ENCODE measurements around the gene ZBED4.

ZBED4 gene

DNA sequence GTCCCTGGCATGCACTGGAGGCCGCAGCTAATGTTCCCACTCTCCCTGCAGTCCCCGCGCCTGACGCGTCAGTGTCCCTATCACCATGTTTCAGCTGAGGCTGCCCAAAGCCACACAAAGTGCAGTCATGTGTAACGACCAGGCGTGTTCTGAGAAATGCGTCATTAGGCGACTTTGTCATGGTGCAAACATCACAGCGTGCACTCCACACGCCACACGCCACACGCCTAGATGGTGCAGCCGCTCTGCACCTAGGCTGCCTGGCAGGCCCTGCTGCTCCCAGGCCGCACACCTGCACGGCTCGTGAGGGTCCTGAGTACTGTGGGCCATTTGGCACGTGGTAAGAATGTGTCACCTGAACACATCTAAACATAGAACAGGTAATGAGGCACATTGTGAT lies 67.2 kb downstream of the ZBED4 start:
- Histone ChIP-seq H3K9ac (ENCODE audit: low read depth, low read length, poor library complexity) (no peak overlapping the region), H3K79me1 (ENCODE audit: low read depth, low read length) (no peaks in the 10 kb centered on the region), H3K4ac (ENCODE audit: low read length) (no peak overlapping the region), H2BK5ac (ENCODE audit: low read length) (no peak overlapping the region), H3K9me3 (replicated peaks in 1 of 2; ENCODE audit: control insufficient read depth in 2 of 2, insufficient read depth in 1 of 2, low read depth in 1 of 2, low read length in 2 of 2) (peaks cover 0 to 3% of the 10 kb centered on the region in 2 donors), H3K18ac (ENCODE audit: low read length) (peak overlapping the region; percentile 24), H3K4me2 (ENCODE audit: insufficient read depth, low read length, poor library complexity, severe bottlenecking) (no peak overlapping the region), H2BK12ac (ENCODE audit: low read length) (no peak overlapping the region), H3K4me1 (ENCODE audit: control insufficient read depth in 2 of 2, insufficient read depth in 1 of 2, low read depth in 1 of 2, low read length in 2 of 2) (peaks cover 10 to 11% of the 10 kb centered on the region in 2 donors), H2AFZ (ENCODE audit: low read length) (no peak overlapping the region), H4K91ac (ENCODE audit: low read depth, low read length, poor library complexity) (peak overlapping the region; percentile 90), H3K36me3 (replicated peaks in 1 of 2; ENCODE audit: control insufficient read depth in 2 of 2, insufficient read depth in 2 of 2, low read length in 2 of 2) (peaks cover 18% of the 10 kb centered on the region in 2 donors), H3K27ac (replicated peaks; ENCODE audit: low read length) (no peak overlapping the region), H4K8ac (ENCODE audit: low read depth, low read length) (no peak overlapping the region), H2BK15ac (ENCODE audit: low read length) (no peak overlapping the region), H3K4me3 (ENCODE audit: low read length in 2 of 2) (no peak overlapping the region), H2BK120ac (ENCODE audit: low read depth, low read length) (no peak overlapping the region), H3K14ac (ENCODE audit: low read length) (no peak overlapping the region), H2AK5ac (ENCODE audit: low read depth, low read length) (no peak overlapping the region), H3K27me3 (ENCODE audit: control insufficient read depth in 3 of 3, insufficient read depth in 3 of 3, low read depth in 1 of 3, low read length in 3 of 3) (no peaks in the 10 kb centered on the region), H3K23ac (ENCODE audit: low read depth, low read length, poor library complexity) (peak overlapping the region; percentile 37)
- no CpG with 5 or more reads among the region's 18 CpGs for WGBS, 2 donors (ENCODE audit: extremely low coverage in 2 of 2, insufficient read length in 2 of 2, insufficient replicate concordance in 1 of 2)
- no peak for DNase-seq (ENCODE audit: low spot score)

DNA sequence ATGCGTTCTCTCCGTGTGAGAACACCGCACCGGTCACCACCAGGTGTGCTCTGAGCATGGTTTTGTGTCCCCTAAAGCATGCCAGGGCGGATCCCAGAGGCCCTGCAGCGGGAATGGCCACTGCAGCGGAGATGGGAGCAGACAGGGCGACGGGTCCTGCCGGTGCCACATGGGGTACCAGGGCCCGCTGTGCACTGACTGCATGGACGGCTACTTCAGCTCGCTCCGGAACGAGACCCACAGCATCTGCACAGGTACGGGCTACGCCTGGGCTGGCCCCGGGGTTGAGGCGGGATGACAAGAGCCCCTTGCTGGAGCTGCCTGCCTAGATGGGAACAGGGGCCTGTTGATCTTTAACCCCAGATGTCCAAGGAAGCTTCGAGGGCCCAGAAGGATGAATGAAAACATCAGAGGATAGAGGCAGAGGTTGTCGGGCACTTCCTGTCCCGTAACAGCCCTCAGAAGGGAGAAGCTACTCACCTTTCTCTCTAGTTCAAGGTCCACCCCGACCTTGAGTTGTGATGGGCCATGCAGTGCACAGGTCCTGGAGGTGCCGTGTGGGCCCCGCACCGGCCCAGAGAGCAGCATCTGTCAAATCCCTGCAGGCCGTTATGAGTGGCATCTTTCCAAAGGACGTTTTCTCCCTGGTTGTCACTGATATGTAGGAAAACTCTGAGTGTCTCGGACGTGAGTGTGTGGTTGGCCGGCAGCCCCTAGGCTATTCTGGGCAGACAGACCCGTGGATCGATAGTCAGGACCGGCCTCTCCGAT lies 68.0 kb downstream of the ZBED4 start:
- Histone ChIP-seq H3K9ac (ENCODE audit: low read depth, low read length, poor library complexity) (peak overlapping the region; percentile 45), H3K14ac (ENCODE audit: low read length) (peak overlapping the region; percentile 85), H3K27ac (replicated peaks; ENCODE audit: low read length) (no peak overlapping the region), H3K4me2 (ENCODE audit: insufficient read depth, low read length, poor library complexity, severe bottlenecking) (no peak overlapping the region), H2BK15ac (ENCODE audit: low read length) (no peak overlapping the region), H3K4me1 (ENCODE audit: control insufficient read depth in 2 of 2, insufficient read depth in 1 of 2, low read depth in 1 of 2, low read length in 2 of 2) (peaks cover 10 to 11% of the 10 kb centered on the region in 2 donors), H4K8ac (ENCODE audit: low read depth, low read length) (no peak overlapping the region), H3K79me1 (ENCODE audit: low read depth, low read length) (no peaks in the 10 kb centered on the region), H4K91ac (ENCODE audit: low read depth, low read length, poor library complexity) (no peak overlapping the region), H2BK12ac (ENCODE audit: low read length) (no peak overlapping the region), H3K9me3 (replicated peaks in 1 of 2; ENCODE audit: control insufficient read depth in 2 of 2, insufficient read depth in 1 of 2, low read depth in 1 of 2, low read length in 2 of 2) (peaks cover 0 to 3% of the 10 kb centered on the region in 2 donors), H3K36me3 (replicated peaks in 1 of 2; ENCODE audit: control insufficient read depth in 2 of 2, insufficient read depth in 2 of 2, low read length in 2 of 2) (peaks cover 18% of the 10 kb centered on the region in 2 donors), H3K23ac (ENCODE audit: low read depth, low read length, poor library complexity) (no peak overlapping the region), H2BK5ac (ENCODE audit: low read length) (no peak overlapping the region), H2AFZ (ENCODE audit: low read length) (no peak overlapping the region), H2BK120ac (ENCODE audit: low read depth, low read length) (no peak overlapping the region), H2AK5ac (ENCODE audit: low read depth, low read length) (no peak overlapping the region), H3K4ac (ENCODE audit: low read length) (no peak overlapping the region), H3K18ac (ENCODE audit: low read length) (no peak overlapping the region), H3K4me3 (ENCODE audit: low read length in 2 of 2) (no peak overlapping the region), H3K27me3 (ENCODE audit: control insufficient read depth in 3 of 3, insufficient read depth in 3 of 3, low read depth in 1 of 3, low read length in 3 of 3) (no peaks in the 10 kb centered on the region)
- no peak for DNase-seq (ENCODE audit: low spot score)
- WGBS, 2 donors (ENCODE audit: extremely low coverage in 2 of 2, insufficient read length in 2 of 2, insufficient replicate concordance in 1 of 2) = no CpG with 5 or more reads among the region's 35 CpGs

DNA sequence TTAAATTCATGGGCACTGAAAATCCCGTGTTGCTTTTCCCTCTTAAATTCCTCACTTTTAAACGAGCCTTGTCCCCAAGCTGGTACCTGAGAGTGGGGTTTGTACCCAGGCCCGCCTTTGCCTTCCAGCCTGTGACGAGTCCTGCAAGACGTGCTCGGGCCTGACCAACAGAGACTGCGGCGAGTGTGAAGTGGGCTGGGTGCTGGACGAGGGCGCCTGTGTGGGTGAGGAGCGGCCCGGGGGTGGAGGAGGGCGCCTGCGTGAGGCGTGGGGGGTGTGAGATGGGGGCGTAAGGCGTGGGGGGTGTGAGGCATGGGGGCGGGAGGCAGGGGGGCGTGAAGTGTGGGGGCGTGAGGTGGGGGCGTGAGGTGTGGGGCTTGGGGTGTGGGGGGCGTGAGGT lies 68.8 kb downstream of the ZBED4 start:
- H3K4me2 ChIP-seq (ENCODE audit: insufficient read depth, low read length, poor library complexity, severe bottlenecking) = no peak overlapping the region
- H3K4me3 ChIP-seq (ENCODE audit: low read length in 2 of 2) = no peak overlapping the region
- peaks cover 0 to 3% of the 10 kb centered on the region in 2 donors for H3K9me3 ChIP-seq (replicated peaks in 1 of 2; ENCODE audit: control insufficient read depth in 2 of 2, insufficient read depth in 1 of 2, low read depth in 1 of 2, low read length in 2 of 2)
- H3K4me1 ChIP-seq (ENCODE audit: control insufficient read depth in 2 of 2, insufficient read depth in 1 of 2, low read depth in 1 of 2, low read length in 2 of 2) = peaks cover 7 to 14% of the 10 kb centered on the region in 2 donors
- H3K79me1 ChIP-seq (ENCODE audit: low read depth, low read length) = no peaks in the 10 kb centered on the region
- no peak overlapping the region for H3K18ac ChIP-seq (ENCODE audit: low read length)
- H2BK12ac ChIP-seq (ENCODE audit: low read length) = no peak overlapping the region
- H2AK5ac ChIP-seq (ENCODE audit: low read depth, low read length) = no peak overlapping the region
- no peak overlapping the region for H3K27ac ChIP-seq (replicated peaks; ENCODE audit: low read length)
- H2AFZ ChIP-seq (ENCODE audit: low read length) = no peak overlapping the region
- no peak overlapping the region for H3K23ac ChIP-seq (ENCODE audit: low read depth, low read length, poor library complexity)
- H4K8ac ChIP-seq (ENCODE audit: low read depth, low read length) = no peak overlapping the region
- no peaks in the 10 kb centered on the region for H3K27me3 ChIP-seq (ENCODE audit: control insufficient read depth in 3 of 3, insufficient read depth in 3 of 3, low read depth in 1 of 3, low read length in 3 of 3)
- H3K9ac ChIP-seq (ENCODE audit: low read depth, low read length, poor library complexity) = no peak overlapping the region
- WGBS, 2 donors (ENCODE audit: extremely low coverage in 2 of 2, insufficient read length in 2 of 2, insufficient replicate concordance in 1 of 2) = no CpG with 5 or more reads among the region's 22 CpGs
- no peak overlapping the region for H4K91ac ChIP-seq (ENCODE audit: low read depth, low read length, poor library complexity)
- no peak overlapping the region for H3K14ac ChIP-seq (ENCODE audit: low read length)
- H2BK15ac ChIP-seq (ENCODE audit: low read length) = no peak overlapping the region
- no peak for DNase-seq (ENCODE audit: low spot score)
- no peak overlapping the region for H2BK5ac ChIP-seq (ENCODE audit: low read length)
- no peak overlapping the region for H3K4ac ChIP-seq (ENCODE audit: low read length)
- H2BK120ac ChIP-seq (ENCODE audit: low read depth, low read length) = no peak overlapping the region
- H3K36me3 ChIP-seq (replicated peaks in 1 of 2; ENCODE audit: control insufficient read depth in 2 of 2, insufficient read depth in 2 of 2, low read length in 2 of 2) = peaks cover 18% of the 10 kb centered on the region in 2 donors

DNA sequence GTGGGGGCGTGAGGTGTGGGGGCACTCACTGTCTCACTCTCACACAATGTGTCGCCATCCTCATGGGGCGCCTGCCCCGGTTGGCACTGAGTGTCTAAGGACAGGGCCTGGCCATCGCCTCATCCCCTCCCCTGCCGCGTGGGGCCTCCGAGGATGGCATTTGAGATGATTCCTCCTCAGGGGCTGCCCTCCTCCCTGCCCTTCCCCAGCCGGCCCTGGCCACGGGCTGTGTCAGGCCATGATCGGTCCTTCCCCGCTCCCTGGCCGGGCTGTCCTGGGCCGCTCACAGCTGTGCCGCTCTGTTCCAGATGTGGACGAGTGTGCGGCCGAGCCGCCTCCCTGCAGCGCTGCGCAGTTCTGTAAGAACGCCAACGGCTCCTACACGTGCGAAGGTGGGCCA lies 69.3 kb downstream of the ZBED4 start:
- WGBS, 2 donors (ENCODE audit: extremely low coverage in 2 of 2, insufficient read length in 2 of 2, insufficient replicate concordance in 1 of 2) = no CpG with 5 or more reads among the region's 25 CpGs

More for the DNA sequence above, 69.3 kb downstream of the ZBED4 start:
- H3K4me1 ChIP-seq (ENCODE audit: control insufficient read depth in 2 of 2, insufficient read depth in 1 of 2, low read depth in 1 of 2, low read length in 2 of 2) = peaks cover 7 to 11% of the 10 kb centered on the region in 2 donors
- no peaks in the 10 kb centered on the region for H3K27me3 ChIP-seq (ENCODE audit: control insufficient read depth in 3 of 3, insufficient read depth in 3 of 3, low read depth in 1 of 3, low read length in 3 of 3)
- peak overlapping the region; percentile 17 for H3K9ac ChIP-seq (ENCODE audit: low read depth, low read length, poor library complexity)
- H3K18ac ChIP-seq (ENCODE audit: low read length) = no peak overlapping the region
- H3K4me2 ChIP-seq (ENCODE audit: insufficient read depth, low read length, poor library complexity, severe bottlenecking) = no peak overlapping the region
- H2BK120ac ChIP-seq (ENCODE audit: low read depth, low read length) = no peak overlapping the region
- no peak overlapping the region for H2AFZ ChIP-seq (ENCODE audit: low read length)
- no peak overlapping the region for H3K4ac ChIP-seq (ENCODE audit: low read length)
- H3K4me3 ChIP-seq (ENCODE audit: low read length in 2 of 2) = no peak overlapping the region
- peak overlapping the region; percentile 31 for H2AK5ac ChIP-seq (ENCODE audit: low read depth, low read length)
- no peak overlapping the region for H4K91ac ChIP-seq (ENCODE audit: low read depth, low read length, poor library complexity)
- H4K8ac ChIP-seq (ENCODE audit: low read depth, low read length) = no peak overlapping the region
- H3K9me3 ChIP-seq (replicated peaks in 1 of 2; ENCODE audit: control insufficient read depth in 2 of 2, insufficient read depth in 1 of 2, low read depth in 1 of 2, low read length in 2 of 2) = peaks cover 0 to 3% of the 10 kb centered on the region in 2 donors
- H2BK15ac ChIP-seq (ENCODE audit: low read length) = no peak overlapping the region
- H3K14ac ChIP-seq (ENCODE audit: low read length) = no peak overlapping the region
- H2BK12ac ChIP-seq (ENCODE audit: low read length) = no peak overlapping the region
- H3K79me1 ChIP-seq (ENCODE audit: low read depth, low read length) = peaks cover 2% of the 10 kb centered on the region
- H3K36me3 ChIP-seq (replicated peaks in 1 of 2; ENCODE audit: control insufficient read depth in 2 of 2, insufficient read depth in 2 of 2, low read length in 2 of 2) = peaks cover 18% of the 10 kb centered on the region in 2 donors
- DNase-seq (ENCODE audit: low spot score) = no peak
- H3K23ac ChIP-seq (ENCODE audit: low read depth, low read length, poor library complexity) = no peak overlapping the region
- no peak overlapping the region for H3K27ac ChIP-seq (replicated peaks; ENCODE audit: low read length)
- H2BK5ac ChIP-seq (ENCODE audit: low read length) = no peak overlapping the region

All from neuronal stem cell (in vitro differentiated cells).